Activated T-cell treated with anti-CD3 and anti-CD28 coated beads, Interleukin-2, amount 50 U/mL, for 72 hours (primary cell): Measurements from ENCODE around the gene METTL5. TPM values are rescaled to one million over a fixed set of nuclear protein-coding genes. Genes with fewer than 3 reads are reported as not detected.
"Not testable (repeated sequence)": the region's sequence is repeated elsewhere in the genome, so short reads cannot be mapped to it uniquely, and the experiment has no call there.

ENCODE experiments used
- ATAC-seq, 2 donors: fragments of 150-1000 bp; cut with Tn5 transposase; replicated peaks in 1 of 2; 2 replicates each; pipeline ENCODE4 v1.10.0; 2021; ENCODE audit warnings: moderate library complexity in 2 of 2, mild to moderate bottlenecking in 1 of 2
- DNase-seq, 2 donors: peaks; one replicate each; pipeline ENCODE4 v3.0.0; 2021 to 2022; ENCODE audit warnings: mixed read lengths in 1 of 2
- H3K27ac Mint-ChIP-seq: one replicate; pipeline ENCODE4 v1.8.0; 2022; ENCODE audit warnings: mild to moderate bottlenecking, moderate library complexity, mixed read lengths
- H3K27me3 Mint-ChIP-seq: one replicate; pipeline ENCODE4 v1.8.0; 2022; ENCODE audit warnings: low read depth, mixed read lengths
- H3K36me3 Mint-ChIP-seq, 2 donors: one replicate each; pipeline ENCODE4 v1.8.0; 2022; ENCODE audit warnings: mixed read lengths in 2 of 2, mild to moderate bottlenecking in 1 of 2; ENCODE audit not compliant: insufficient read depth in 2 of 2
- H3K4me1 Mint-ChIP-seq: one replicate; pipeline ENCODE4 v1.8.0; 2022; ENCODE audit warnings: low read depth, mixed read lengths
- H3K4me3 Mint-ChIP-seq, 2 donors: one replicate each; pipeline ENCODE4 v1.8.0; 2022; ENCODE audit warnings: mild to moderate bottlenecking in 2 of 2, mixed read lengths in 2 of 2, moderate library complexity in 2 of 2
- H3K9me3 Mint-ChIP-seq, 2 donors: one replicate each; pipeline ENCODE4 v1.8.0; 2022; ENCODE audit warnings: mixed read lengths in 2 of 2
- total RNA-seq, 2 donors: library from RNA; stranded (reverse); gene quantifications; one replicate each; pipeline ENCODE4 v1.2.3, GENCODE V29; 2022

The METTL5 gene
- total RNA-seq: 100 to 1,000 TPM in 1 of 2 donors, 10 to 100 TPM in 1; 84.0 to 110 TPM

DNA sequence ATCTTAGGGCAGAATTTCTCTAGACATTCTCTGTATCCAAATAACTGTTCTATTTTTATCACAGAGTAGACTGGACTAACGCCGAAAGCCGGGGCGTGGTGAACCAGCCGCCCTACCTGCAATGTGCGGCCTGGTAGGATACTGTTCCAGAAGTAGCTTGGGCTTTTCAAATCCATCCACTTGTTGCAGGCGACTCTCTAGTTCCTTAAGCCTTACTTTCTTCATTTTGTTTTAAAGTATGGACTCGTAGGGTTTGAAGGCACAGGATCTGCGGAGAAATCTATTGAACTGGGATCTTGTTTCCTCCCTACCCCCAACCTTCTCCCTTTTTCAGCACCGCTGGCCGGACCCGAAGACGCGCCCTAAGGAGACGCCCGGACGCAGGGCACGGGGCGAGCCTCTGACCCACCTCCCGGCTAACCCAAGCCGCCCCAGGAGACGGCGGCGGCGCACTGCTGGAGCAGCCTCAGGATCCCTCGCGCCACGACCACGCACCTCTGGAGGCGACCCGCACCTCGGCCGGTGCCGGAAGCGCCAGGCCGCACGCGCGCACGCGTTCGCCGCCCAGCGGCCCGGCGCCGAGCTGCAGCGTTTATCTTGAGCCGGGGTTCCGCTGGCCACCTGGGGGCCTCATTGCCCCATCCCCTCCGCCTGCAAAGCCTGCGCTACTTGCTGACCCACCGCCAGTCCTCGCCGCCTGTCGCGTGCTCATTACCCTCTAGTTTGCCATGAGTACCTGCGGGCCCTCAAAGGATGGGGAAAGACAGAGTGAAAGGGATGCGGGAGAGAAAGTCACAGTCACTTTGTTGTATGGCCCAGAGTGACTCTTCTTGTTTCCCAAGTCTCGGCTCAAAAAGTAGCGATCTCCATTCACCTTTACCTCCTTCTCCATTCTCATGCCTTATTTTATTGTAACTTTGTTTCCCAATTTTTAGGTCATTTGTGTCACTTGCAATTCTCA is at the start of gene METTL5:
Gene METTL5, minus strand, starts transcription at position 533 of the 961 bp plus-strand sequence. Its CDS starts 308 bp downstream, at position 225.
- DNase-seq (peak; percentile 86 to 92), ATAC-seq (peak; percentile 72 to 74)
- H3K4me3 Mint-ChIP-seq: peak within 1 kb of the TSS; percentile 93 to 95
- no peaks in the 10 kb centered on the region for H3K27me3 Mint-ChIP-seq
- peaks cover 0 to 2% of the 10 kb centered on the region in 2 donors for H3K9me3 Mint-ChIP-seq
- H3K4me1 Mint-ChIP-seq: peaks cover 71% of the 10 kb centered on the region
- peak within 1 kb of the TSS; percentile 92 for H3K27ac Mint-ChIP-seq
- H3K36me3 Mint-ChIP-seq: peaks cover 7 to 26% of the 10 kb centered on the region in 2 donors

DNA sequence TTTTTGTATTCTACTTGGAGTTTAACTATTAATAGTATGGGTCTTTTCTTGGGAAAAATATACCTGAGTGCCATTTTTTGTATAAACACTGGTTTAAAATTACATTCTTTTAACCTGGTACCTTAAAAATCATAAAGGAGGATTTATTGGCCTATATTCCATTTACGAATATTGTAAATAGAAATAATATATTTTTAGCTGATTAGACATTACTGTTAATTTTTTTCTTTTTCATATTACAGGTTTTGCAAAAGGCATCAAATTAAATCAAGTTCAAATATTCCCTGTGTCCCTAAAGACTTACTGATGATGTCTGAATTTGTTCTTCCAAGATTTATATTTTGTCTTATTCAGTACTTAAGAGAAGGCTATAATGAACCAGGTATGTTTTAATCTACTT is 47.3 kb upstream of the METTL5 start:
- Mint-ChIP-seq H3K27ac (no peak overlapping the region), H3K36me3 (peaks cover 0 to 3% of the 10 kb centered on the region in 2 donors), H3K4me1 (peaks cover 19% of the 10 kb centered on the region), H3K4me3 (no peak overlapping the region), H3K9me3 (no peaks in the 10 kb centered on the region), H3K27me3 (no peaks in the 10 kb centered on the region)
- DNase-seq (no peak), ATAC-seq (no peak)

GRCh38 chr2:169871369-169871768 is 46.7 kb upstream of the METTL5 start:
- peaks cover 19% of the 10 kb centered on the region for H3K4me1 Mint-ChIP-seq
- ATAC-seq, DNase-seq: not testable (repeated sequence)

DNA sequence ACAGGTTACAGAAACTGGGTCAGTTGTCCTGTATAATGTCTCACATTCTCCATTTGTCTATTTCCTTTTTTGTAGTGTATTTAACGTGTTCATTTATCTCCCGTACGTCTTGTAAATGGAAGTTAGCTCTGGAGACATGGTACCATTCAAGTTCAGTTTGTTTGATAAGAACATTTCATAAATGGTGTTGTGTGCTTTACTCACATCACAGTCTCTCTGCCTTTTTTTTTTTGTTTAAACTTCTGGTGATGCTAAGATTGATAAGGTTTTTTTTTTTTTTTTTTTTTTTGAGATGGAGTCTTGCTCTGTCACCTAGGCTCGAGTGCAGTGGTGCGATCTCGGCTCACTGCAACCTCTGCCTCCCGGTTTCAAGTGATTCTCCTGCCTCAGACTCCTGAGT is 44.2 kb upstream of the METTL5 start:
- no peak overlapping the region for H3K4me3 Mint-ChIP-seq
- no peaks in the 10 kb centered on the region for H3K27me3 Mint-ChIP-seq
- H3K36me3 Mint-ChIP-seq: no peaks in the 10 kb centered on the region
- no peak for ATAC-seq
- H3K27ac Mint-ChIP-seq: no peak overlapping the region
- DNase-seq: no peak
- no peaks in the 10 kb centered on the region for H3K9me3 Mint-ChIP-seq
- H3K4me1 Mint-ChIP-seq: peaks cover 18% of the 10 kb centered on the region

More at GRCh38 chr2:169871369-169871768, 46.7 kb upstream of the METTL5 start:
- H3K9me3 Mint-ChIP-seq, H3K27me3 Mint-ChIP-seq, H3K36me3 Mint-ChIP-seq, H3K4me3 Mint-ChIP-seq, H3K27ac Mint-ChIP-seq: not testable (repeated sequence)

DNA sequence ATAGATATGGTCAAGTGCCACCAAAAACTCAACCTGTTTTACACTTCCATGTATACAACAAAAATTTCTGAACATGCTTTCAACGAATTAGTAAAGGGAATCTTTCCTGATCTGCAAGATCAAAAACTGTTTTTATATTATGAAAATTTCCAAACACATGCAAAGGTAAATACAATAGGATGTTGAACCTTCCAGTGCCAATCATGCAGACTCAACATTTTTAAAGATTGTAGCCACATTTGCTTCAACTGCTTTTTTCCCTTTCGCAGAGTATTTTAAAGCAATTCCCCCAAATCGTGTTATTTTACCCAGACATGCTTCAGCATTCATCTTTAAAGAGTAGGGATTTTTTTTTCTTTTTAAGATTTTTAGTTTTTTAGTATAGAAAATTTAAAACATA is 42.9 kb upstream of the METTL5 start:
- no peak overlapping the region for H3K4me3 Mint-ChIP-seq
- DNase-seq (no peak), ATAC-seq (no peak)
- H3K9me3 Mint-ChIP-seq: no peaks in the 10 kb centered on the region
- H3K4me1 Mint-ChIP-seq: peaks cover 18% of the 10 kb centered on the region
- H3K27me3 Mint-ChIP-seq: no peaks in the 10 kb centered on the region
- no peaks in the 10 kb centered on the region for H3K36me3 Mint-ChIP-seq
- H3K27ac Mint-ChIP-seq: no peak overlapping the region

GRCh38 chr2:169866230-169866629 is 41.5 kb upstream of the METTL5 start:
- H3K27me3 Mint-ChIP-seq, DNase-seq, ATAC-seq, H3K4me3 Mint-ChIP-seq, H3K36me3 Mint-ChIP-seq, H3K27ac Mint-ChIP-seq, H3K9me3 Mint-ChIP-seq: not testable (repeated sequence)
- peaks cover 24% of the 10 kb centered on the region for H3K4me1 Mint-ChIP-seq

DNA sequence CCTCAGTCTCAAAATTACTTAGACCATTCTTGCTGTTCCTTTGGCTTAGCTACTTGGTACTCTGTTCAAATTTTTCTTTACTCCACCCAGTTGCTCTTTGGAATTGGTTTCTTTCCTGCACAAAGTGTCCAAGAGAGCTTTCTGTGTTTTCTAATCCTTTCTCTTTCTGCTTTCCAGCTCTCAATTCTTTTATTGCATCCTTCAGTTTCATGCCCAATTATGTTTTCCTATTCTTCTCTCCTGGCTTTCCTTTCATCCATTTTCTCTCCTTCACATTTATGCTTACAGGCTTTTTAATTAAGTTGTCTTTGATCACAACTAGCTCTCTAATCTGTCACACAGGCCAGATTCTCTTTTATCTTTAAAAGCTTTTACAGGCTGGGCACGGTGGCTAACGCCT is 40.8 kb upstream of the METTL5 start:
- Mint-ChIP-seq H3K36me3 (no peaks in the 10 kb centered on the region), H3K9me3 (no peaks in the 10 kb centered on the region), H3K4me3 (no peak overlapping the region), H3K27me3 (no peaks in the 10 kb centered on the region), H3K27ac (no peak overlapping the region), H3K4me1 (peaks cover 24% of the 10 kb centered on the region)
- DNase-seq: no peak
- no peak for ATAC-seq

GRCh38 chr2:169862816-169863215 is 38.1 kb upstream of the METTL5 start:
- ATAC-seq: no peak
- no peak for DNase-seq
- Mint-ChIP-seq H3K27me3 (no peaks in the 10 kb centered on the region), H3K4me1 (peaks cover 19% of the 10 kb centered on the region), H3K9me3 (no peaks in the 10 kb centered on the region), H3K4me3 (no peak overlapping the region), H3K27ac (no peak overlapping the region), H3K36me3 (peaks cover 0 to 2% of the 10 kb centered on the region in 2 donors)

- Mint-ChIP-seq H3K9me3 (no peaks in the 10 kb centered on the region), H3K4me1 (peaks cover 12% of the 10 kb centered on the region), H3K27me3 (no peaks in the 10 kb centered on the region), H3K27ac (no peak overlapping the region), H3K4me3 (no peak overlapping the region), H3K36me3 (peaks cover 0 to 2% of the 10 kb centered on the region in 2 donors)
- no peak for DNase-seq
- ATAC-seq: no peak
Measured at GRCh38 chr2:169860149-169860548, 35.4 kb upstream of the METTL5 start.

- Mint-ChIP-seq H3K4me3 (no peak overlapping the region), H3K9me3 (no peaks in the 10 kb centered on the region), H3K27ac (no peak overlapping the region), H3K27me3 (no peaks in the 10 kb centered on the region), H3K4me1 (peaks cover 12% of the 10 kb centered on the region), H3K36me3 (peaks cover 0 to 2% of the 10 kb centered on the region in 2 donors)
- ATAC-seq (no peak), DNase-seq (no peak)
Measured at GRCh38 chr2:169859423-169859822, 34.7 kb upstream of the METTL5 start.

- not testable (repeated sequence) for H3K27me3 Mint-ChIP-seq, H3K27ac Mint-ChIP-seq, ATAC-seq
Measured at GRCh38 chr2:169855281-169856258, 30.9 kb upstream of the METTL5 start.

GRCh38 chr2:169853041-169853668 is 28.4 kb upstream of the METTL5 start:
- ATAC-seq: no peak

More at GRCh38 chr2:169855281-169856258, 30.9 kb upstream of the METTL5 start:
- not testable (repeated sequence) for H3K4me1 Mint-ChIP-seq, H3K36me3 Mint-ChIP-seq, DNase-seq, H3K9me3 Mint-ChIP-seq, H3K4me3 Mint-ChIP-seq

More at GRCh38 chr2:169853041-169853668, 28.4 kb upstream of the METTL5 start:
- peaks cover 0 to 5% of the 10 kb centered on the region in 2 donors for H3K36me3 Mint-ChIP-seq
- H3K4me3 Mint-ChIP-seq: no peak overlapping the region
- H3K27me3 Mint-ChIP-seq: no peaks in the 10 kb centered on the region
- no peaks in the 10 kb centered on the region for H3K9me3 Mint-ChIP-seq
- H3K27ac Mint-ChIP-seq: no peak overlapping the region
- no peak for DNase-seq
- peaks cover 8% of the 10 kb centered on the region for H3K4me1 Mint-ChIP-seq
